ENCODE results near the gene TRIO. TPM values are rescaled to one million over a fixed set of nuclear protein-coding genes. Genes with fewer than 3 reads are reported as not detected.
A peak's percentile ranks its signal among the peaks of the same experiment; 100 is the strongest.

TRIO gene
- total and polyA plus RNA-seq, 4 donors = 22.0 to 374 (median 191) TPM

DNA sequence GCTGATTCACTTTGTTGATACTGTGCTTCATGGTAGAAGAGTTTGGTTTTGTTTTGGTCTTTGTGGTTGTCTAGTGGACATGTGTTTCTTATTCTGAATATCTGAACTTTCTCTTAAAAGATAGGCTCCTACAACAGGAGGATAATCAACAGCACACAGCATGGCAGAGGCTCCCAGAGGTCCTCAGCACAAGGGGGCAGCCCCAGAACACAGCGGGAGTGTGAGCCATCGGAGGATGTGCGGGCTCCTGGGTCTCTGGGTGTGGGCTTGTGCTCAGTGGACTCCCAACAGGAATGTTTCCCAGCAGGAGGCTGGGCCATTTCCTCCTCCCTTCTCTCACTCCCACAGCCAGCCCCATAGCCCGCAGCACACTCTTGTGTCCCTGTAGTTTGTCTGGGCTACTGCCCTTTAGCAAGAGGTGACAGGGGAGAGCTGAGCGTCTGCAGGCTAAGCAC is 274.2 kb downstream of the TRIO start:
- H3K9me3 ChIP-seq (ENCODE audit: control insufficient read depth, low read length) = no peaks in the 10 kb centered on the region
- no peak overlapping the region for H3K27ac ChIP-seq (ENCODE audit: low read depth in 1 of 2, low read length in 2 of 2)
- DNase-seq (no peak), ATAC-seq (ENCODE audit: low FRiP score) (peak; percentile 27)
- no peaks in the 10 kb centered on the region for H3K27me3 ChIP-seq (ENCODE audit: control insufficient read depth in 1 of 2, insufficient read depth in 2 of 2, low read length in 1 of 2)
- H3K4me3 ChIP-seq (ENCODE audit: low read length in 2 of 2) = no peak overlapping the region
- intact Hi-C loops (cut with DNase I) = no loop called here
- peaks cover 0 to 4% of the 10 kb centered on the region in 2 donors for H3K36me3 ChIP-seq (ENCODE audit: control insufficient read depth in 1 of 2, insufficient read depth in 2 of 2, low read length in 1 of 2)
- WGBS, 2 donors = 76 to 80% methylated on average over 5 of the region's 5 CpGs
- no peaks in the 10 kb centered on the region for H3K4me1 ChIP-seq (ENCODE audit: control insufficient read depth in 1 of 2, insufficient read depth in 2 of 2, low read length in 2 of 2)

DNA sequence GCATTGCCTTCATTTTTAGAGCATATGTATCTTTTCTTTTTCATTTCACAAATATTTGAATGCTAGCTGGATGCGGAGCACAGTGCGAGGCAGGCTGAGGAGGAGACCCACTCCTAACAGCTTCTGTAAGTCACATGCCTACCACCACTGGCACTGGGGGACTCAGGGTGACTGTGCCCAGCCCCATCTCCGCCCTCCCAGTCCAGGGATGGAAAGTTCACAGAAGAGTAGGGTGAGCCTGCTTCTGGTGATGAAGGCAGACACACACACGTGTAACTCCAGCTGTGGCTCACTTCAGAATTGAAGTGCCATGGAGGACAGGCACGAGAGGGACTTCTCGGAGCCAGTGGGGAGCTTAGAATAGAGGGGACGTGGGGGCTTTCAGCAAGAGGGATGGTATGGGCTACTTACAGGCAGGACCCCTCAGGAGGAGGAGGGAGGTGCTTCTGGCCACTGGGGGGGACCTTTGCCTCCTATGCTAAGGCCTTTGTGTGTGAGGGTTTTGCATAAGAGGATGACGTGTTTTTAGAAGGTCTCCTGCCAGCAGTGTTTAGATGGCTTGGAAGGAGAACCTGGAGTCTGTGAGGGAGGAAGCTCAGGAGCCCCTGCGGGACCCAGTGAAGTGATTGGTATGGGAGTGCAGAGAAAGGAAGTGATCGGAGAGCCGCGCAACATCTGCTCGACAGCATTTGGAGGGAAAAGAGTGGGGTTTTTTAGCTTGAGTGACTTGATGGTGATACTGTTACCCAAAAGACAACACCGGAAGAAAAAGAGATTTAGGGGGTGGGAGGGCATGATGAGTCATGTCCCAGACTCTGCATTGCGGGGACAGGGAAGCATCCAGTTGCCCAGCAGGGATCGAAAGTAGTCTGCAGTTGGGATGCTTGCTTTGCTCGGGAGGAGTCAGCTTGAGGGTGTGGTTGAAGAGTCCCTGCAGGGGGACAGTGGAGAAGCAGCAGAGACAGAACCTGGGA is 274.9 kb downstream of the TRIO start:
- DNase-seq (no peak), ATAC-seq (ENCODE audit: low FRiP score) (no peak)
- Histone ChIP-seq H3K27me3 (ENCODE audit: control insufficient read depth in 1 of 2, insufficient read depth in 2 of 2, low read length in 1 of 2) (no peaks in the 10 kb centered on the region), H3K4me1 (ENCODE audit: control insufficient read depth in 1 of 2, insufficient read depth in 2 of 2, low read length in 2 of 2) (no peaks in the 10 kb centered on the region), H3K9me3 (ENCODE audit: control insufficient read depth, low read length) (no peaks in the 10 kb centered on the region), H3K4me3 (ENCODE audit: low read length in 2 of 2) (no peak overlapping the region), H3K36me3 (ENCODE audit: control insufficient read depth in 1 of 2, insufficient read depth in 2 of 2, low read length in 1 of 2) (peaks cover 0 to 2% of the 10 kb centered on the region in 2 donors), H3K27ac (ENCODE audit: low read depth in 1 of 2, low read length in 2 of 2) (no peak overlapping the region)
- 81 to 86% methylated on average over 17 of the region's 17 CpGs for WGBS, 2 donors
- intact Hi-C loops (cut with DNase I) = no loop called here

DNA sequence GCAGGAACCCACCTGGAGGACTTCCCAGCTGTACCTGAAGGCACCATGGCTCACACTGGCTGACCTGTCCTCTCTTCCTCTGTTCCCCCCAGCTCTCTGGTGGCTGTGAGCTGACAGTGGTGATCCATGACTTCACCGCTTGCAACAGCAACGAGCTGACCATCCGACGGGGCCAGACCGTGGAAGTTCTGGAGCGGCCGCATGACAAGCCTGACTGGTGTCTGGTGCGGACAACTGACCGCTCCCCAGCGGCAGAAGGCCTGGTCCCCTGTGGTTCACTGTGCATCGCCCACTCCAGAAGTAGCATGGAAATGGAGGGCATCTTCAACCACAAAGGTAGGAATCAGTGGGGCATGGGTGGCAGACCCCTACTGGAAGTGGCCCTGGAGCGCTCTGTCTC is 276.5 kb downstream of the TRIO start:
- H3K4me3 ChIP-seq (ENCODE audit: low read length in 2 of 2) = no peak overlapping the region
- H3K36me3 ChIP-seq (ENCODE audit: control insufficient read depth in 1 of 2, insufficient read depth in 2 of 2, low read length in 1 of 2) = no peaks in the 10 kb centered on the region
- no peak for DNase-seq
- no peaks in the 10 kb centered on the region for H3K4me1 ChIP-seq (ENCODE audit: control insufficient read depth in 1 of 2, insufficient read depth in 2 of 2, low read length in 2 of 2)
- 96% methylated on average over 12 of the region's 12 CpGs for WGBS, 2 donors
- ATAC-seq (ENCODE audit: low FRiP score) = no peak
- H3K27ac ChIP-seq (ENCODE audit: low read depth in 1 of 2, low read length in 2 of 2) = no peak overlapping the region
- H3K27me3 ChIP-seq (ENCODE audit: control insufficient read depth in 1 of 2, insufficient read depth in 2 of 2, low read length in 1 of 2) = no peaks in the 10 kb centered on the region
- intact Hi-C loops (cut with DNase I) = no loop called here
- H3K9me3 ChIP-seq (ENCODE audit: control insufficient read depth, low read length) = no peaks in the 10 kb centered on the region

DNA sequence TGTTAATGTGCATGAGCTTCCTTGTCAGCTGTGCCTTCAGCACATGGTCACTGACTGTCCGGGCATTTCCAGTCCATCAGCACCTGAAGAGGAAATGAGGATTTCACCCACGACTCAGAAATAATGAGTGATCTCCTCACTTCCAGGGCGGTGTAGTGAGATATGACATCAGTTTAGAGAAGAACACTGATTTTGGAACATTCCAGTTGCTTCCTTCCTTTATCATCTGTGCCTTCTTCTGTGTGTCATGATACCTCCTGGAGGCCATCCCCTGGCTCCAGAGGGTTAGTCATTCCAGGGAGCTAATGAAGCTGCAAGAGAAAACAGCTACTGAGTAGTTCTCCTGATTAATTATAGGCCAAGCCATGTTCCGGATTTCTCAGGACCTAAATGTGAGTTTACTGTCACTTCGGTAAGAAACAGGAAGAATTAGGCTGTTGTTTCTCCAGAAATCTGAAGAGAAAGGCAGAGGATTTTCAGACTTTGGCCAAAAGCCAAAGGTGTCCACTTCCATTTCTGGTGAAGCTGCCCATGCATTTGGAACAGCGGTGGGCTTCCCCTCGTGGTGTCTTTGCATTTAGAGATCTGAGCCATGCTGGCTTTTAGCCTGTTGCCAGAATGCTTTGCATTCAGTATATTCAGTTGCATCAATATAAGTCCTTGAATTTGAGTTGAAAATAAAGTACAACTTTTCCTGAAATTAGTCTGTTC is 277.1 kb downstream of the TRIO start:
- intact Hi-C loops (cut with DNase I) = no loop called here
- DNase-seq = no peak
- 69 to 73% methylated on average over 7 of the region's 7 CpGs for WGBS, 2 donors

DNA sequence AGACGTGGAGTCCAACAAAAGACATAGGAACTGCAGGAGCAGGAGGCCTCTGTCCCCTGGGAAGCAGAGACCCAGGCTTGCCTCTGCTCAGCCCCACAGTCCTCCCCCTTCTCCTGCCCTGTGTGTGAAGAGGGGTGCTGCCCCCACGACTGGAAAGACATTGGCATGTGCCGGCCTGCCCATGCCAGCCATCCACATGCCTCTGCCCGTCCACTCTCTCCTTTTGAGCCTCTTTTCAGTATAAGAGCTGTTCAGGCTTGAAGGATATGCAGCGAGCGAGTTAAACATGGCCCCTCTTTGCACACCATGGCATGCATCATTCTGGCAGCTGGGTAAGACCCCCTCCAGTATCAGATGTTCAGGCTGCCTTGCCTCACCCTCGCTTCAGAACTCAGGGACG is 278.7 kb downstream of the TRIO start:
- no peaks in the 10 kb centered on the region for H3K9me3 ChIP-seq (ENCODE audit: control insufficient read depth, low read length)
- DNase-seq (no peak), ATAC-seq (ENCODE audit: low FRiP score) (no peak)
- H3K27me3 ChIP-seq (ENCODE audit: control insufficient read depth in 1 of 2, insufficient read depth in 2 of 2, low read length in 1 of 2) = no peaks in the 10 kb centered on the region
- 75 to 80% methylated on average over 8 of the region's 8 CpGs for WGBS, 2 donors
- H3K36me3 ChIP-seq (ENCODE audit: control insufficient read depth in 1 of 2, insufficient read depth in 2 of 2, low read length in 1 of 2) = no peaks in the 10 kb centered on the region
- H3K27ac ChIP-seq (ENCODE audit: low read depth in 1 of 2, low read length in 2 of 2) = no peak overlapping the region
- intact Hi-C loops (cut with DNase I) = no loop called here
- H3K4me1 ChIP-seq (ENCODE audit: control insufficient read depth in 1 of 2, insufficient read depth in 2 of 2, low read length in 2 of 2) = no peaks in the 10 kb centered on the region
- no peak overlapping the region for H3K4me3 ChIP-seq (ENCODE audit: low read length in 2 of 2)

More for the DNA sequence above, 277.1 kb downstream of the TRIO start:
- H3K27me3 ChIP-seq (ENCODE audit: control insufficient read depth in 1 of 2, insufficient read depth in 2 of 2, low read length in 1 of 2) = no peaks in the 10 kb centered on the region
- no peaks in the 10 kb centered on the region for H3K4me1 ChIP-seq (ENCODE audit: control insufficient read depth in 1 of 2, insufficient read depth in 2 of 2, low read length in 2 of 2)
- no peak overlapping the region for H3K4me3 ChIP-seq (ENCODE audit: low read length in 2 of 2)
- no peaks in the 10 kb centered on the region for H3K9me3 ChIP-seq (ENCODE audit: control insufficient read depth, low read length)
- no peak overlapping the region for H3K27ac ChIP-seq (ENCODE audit: low read depth in 1 of 2, low read length in 2 of 2)
- H3K36me3 ChIP-seq (ENCODE audit: control insufficient read depth in 1 of 2, insufficient read depth in 2 of 2, low read length in 1 of 2) = no peaks in the 10 kb centered on the region
- ATAC-seq (ENCODE audit: low FRiP score) = no peak

DNA sequence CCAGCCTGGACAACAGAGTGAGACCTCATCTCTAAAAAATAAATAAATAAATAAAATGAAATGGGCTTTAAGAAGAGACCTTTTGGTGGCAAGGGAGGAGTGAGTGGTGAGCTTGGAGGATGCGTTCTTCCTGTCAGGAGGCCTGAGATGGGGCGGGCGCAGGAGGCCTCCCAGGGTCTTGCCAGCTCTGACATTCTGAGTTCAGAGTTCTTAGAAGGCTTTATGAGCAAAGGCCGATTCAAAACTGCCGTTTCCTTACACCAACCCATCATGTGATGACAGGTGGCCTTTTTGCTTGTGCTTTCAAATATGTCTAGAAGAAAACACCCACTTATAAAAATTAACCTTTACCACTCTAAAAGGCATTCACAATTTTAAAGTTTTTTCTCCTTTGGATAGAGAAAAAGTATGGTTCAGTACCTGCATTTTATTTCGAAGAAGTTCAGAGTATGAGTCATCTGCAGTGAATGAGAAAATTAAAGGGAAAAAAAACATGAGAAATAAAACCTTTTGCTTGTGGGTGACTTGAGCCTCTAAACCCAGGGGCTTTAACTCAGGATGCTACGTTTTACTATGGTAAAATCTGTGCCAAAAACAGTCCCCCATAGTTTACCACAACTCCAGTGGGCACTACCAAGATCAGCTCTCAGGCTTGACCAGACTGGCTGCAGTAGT is 281.0 kb downstream of the TRIO start:
- 71 to 76% methylated on average over 7 of the region's 7 CpGs for WGBS, 2 donors
- no peak overlapping the region for H3K4me3 ChIP-seq (ENCODE audit: low read length in 2 of 2)
- intact Hi-C loops (cut with DNase I) = no loop called here
- ATAC-seq (ENCODE audit: low FRiP score) (no peak), DNase-seq (no peak)
- H3K27me3 ChIP-seq (ENCODE audit: control insufficient read depth in 1 of 2, insufficient read depth in 2 of 2, low read length in 1 of 2) = no peaks in the 10 kb centered on the region
- no peaks in the 10 kb centered on the region for H3K36me3 ChIP-seq (ENCODE audit: control insufficient read depth in 1 of 2, insufficient read depth in 2 of 2, low read length in 1 of 2)
- H3K27ac ChIP-seq (ENCODE audit: low read depth in 1 of 2, low read length in 2 of 2) = no peak overlapping the region
- H3K9me3 ChIP-seq (ENCODE audit: control insufficient read depth, low read length) = no peaks in the 10 kb centered on the region
- no peaks in the 10 kb centered on the region for H3K4me1 ChIP-seq (ENCODE audit: control insufficient read depth in 1 of 2, insufficient read depth in 2 of 2, low read length in 2 of 2)

DNA sequence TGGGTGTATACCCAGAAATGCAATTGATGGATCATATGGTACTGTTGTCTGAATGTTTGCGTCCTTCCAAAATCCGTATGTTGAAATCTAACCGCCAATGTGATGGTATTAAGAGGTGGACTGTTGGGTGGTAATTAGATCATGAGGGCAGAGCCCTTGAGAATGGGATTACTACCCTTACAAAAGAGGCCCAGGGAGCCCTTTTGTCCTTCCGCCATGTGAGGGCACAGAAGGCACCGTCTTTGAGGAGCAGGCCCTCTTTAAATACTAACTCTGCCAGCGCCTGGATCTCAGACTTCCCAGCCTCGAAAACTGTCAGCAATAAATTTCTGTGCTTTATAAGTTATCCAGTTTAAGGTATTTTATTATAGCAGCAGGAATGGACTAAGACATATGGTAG is 282.4 kb downstream of the TRIO start:
- no peak overlapping the region for H3K4me3 ChIP-seq (ENCODE audit: low read length in 2 of 2)
- DNase-seq (no peak), ATAC-seq (ENCODE audit: low FRiP score) (no peak)
- intact Hi-C loops (cut with DNase I) = no loop called here
- no peak overlapping the region for H3K27ac ChIP-seq (ENCODE audit: low read depth in 1 of 2, low read length in 2 of 2)
- H3K9me3 ChIP-seq (ENCODE audit: control insufficient read depth, low read length) = no peaks in the 10 kb centered on the region
- no peaks in the 10 kb centered on the region for H3K36me3 ChIP-seq (ENCODE audit: control insufficient read depth in 1 of 2, insufficient read depth in 2 of 2, low read length in 1 of 2)
- no peaks in the 10 kb centered on the region for H3K4me1 ChIP-seq (ENCODE audit: control insufficient read depth in 1 of 2, insufficient read depth in 2 of 2, low read length in 2 of 2)
- 93 to 94% methylated on average over 7 of the region's 7 CpGs for WGBS, 2 donors
- no peaks in the 10 kb centered on the region for H3K27me3 ChIP-seq (ENCODE audit: control insufficient read depth in 1 of 2, insufficient read depth in 2 of 2, low read length in 1 of 2)

DNA sequence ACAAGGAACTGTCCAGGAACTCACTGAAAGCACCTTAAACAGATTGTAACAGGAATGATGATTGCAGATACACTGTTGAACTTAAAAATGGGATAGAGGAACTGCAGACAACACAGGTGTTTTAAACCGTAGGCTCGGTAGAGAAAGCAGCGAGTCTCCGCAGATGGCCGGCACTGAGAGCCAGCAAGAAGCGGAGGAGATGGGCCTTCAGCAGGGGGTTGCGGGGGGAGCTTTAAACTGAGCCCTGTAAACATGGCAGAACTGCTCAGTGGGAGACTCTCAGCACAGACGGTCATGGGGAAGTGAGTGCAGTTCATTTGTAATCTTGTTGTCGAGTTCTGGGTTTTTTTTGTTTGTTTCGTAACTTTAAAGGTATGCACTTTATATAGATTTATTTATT is 283.4 kb downstream of the TRIO start:
- Histone ChIP-seq H3K27ac (ENCODE audit: low read depth in 1 of 2, low read length in 2 of 2) (no peak overlapping the region), H3K4me3 (ENCODE audit: low read length in 2 of 2) (no peak overlapping the region), H3K9me3 (ENCODE audit: control insufficient read depth, low read length) (no peaks in the 10 kb centered on the region), H3K27me3 (ENCODE audit: control insufficient read depth in 1 of 2, insufficient read depth in 2 of 2, low read length in 1 of 2) (no peaks in the 10 kb centered on the region), H3K4me1 (ENCODE audit: control insufficient read depth in 1 of 2, insufficient read depth in 2 of 2, low read length in 2 of 2) (no peaks in the 10 kb centered on the region), H3K36me3 (ENCODE audit: control insufficient read depth in 1 of 2, insufficient read depth in 2 of 2, low read length in 1 of 2) (peaks cover 0 to 2% of the 10 kb centered on the region in 2 donors)
- 94 to 95% methylated on average over 10 of the region's 10 CpGs for WGBS, 2 donors
- intact Hi-C loops (cut with DNase I) = no loop called here
- ATAC-seq (ENCODE audit: low FRiP score) = no peak
- no peak for DNase-seq

Data from aorta (tissue), 5 donors.